Stimulated activated naive CD8-positive, alpha-beta T cell treated with anti-CD3 and anti-CD28 coated beads, Interleukin-15, amount 100 ng/mL, for 72 hours (primary cell): ENCODE data around the gene OR5A2.
A peak's percentile ranks its signal among the peaks of the same experiment; 100 is the strongest.
"Not testable (repeated sequence)": the region's sequence is repeated elsewhere in the genome, so short reads cannot be mapped to it uniquely, and the experiment has no call there.

Experiments
- ATAC-seq: fragments of 150-1000 bp; cut with Tn5 transposase; 2 replicates; pipeline ENCODE4 v1.10.0; 2021; ENCODE audit warnings: mild to moderate bottlenecking, moderate library complexity
- DNase-seq, 2 donors: peaks; one replicate each; pipeline ENCODE4 v3.0.0; 2021 to 2022
- H3K27ac Mint-ChIP-seq, 2 donors: one replicate each; pipeline ENCODE4 v1.8.0; 2022; ENCODE audit warnings: mild to moderate bottlenecking in 2 of 2, mixed read lengths in 2 of 2, moderate library complexity in 2 of 2
- H3K27me3 Mint-ChIP-seq: one replicate; pipeline ENCODE4 v1.8.0; 2022; ENCODE audit warnings: mixed read lengths
- H3K4me1 Mint-ChIP-seq: one replicate; pipeline ENCODE4 v1.8.0; 2022; ENCODE audit warnings: mild to moderate bottlenecking, mixed read lengths
- H3K4me3 Mint-ChIP-seq, 2 donors: one replicate each; pipeline ENCODE4 v1.8.0; 2022; ENCODE audit warnings: mild to moderate bottlenecking in 2 of 2, mixed read lengths in 2 of 2, moderate library complexity in 1 of 2
- H3K9me3 Mint-ChIP-seq, 2 donors: one replicate each; pipeline ENCODE4 v1.8.0; 2022; ENCODE audit warnings: mixed read lengths in 2 of 2

OR5A2 gene

GRCh38 chr11:59416613-59417012, 9.6 kb downstream of the OR5A2 start:
- Mint-ChIP-seq H3K4me1 (peaks cover 19% of the 10 kb centered on the region), H3K27me3 (peaks cover 20% of the 10 kb centered on the region), H3K9me3 (no peaks in the 10 kb centered on the region), H3K27ac (no peak overlapping the region), H3K4me3 (no peak overlapping the region)
- no peak for DNase-seq
- ATAC-seq = no peak

- Mint-ChIP-seq H3K27me3 (peaks cover 20% of the 10 kb centered on the region), H3K4me1 (peaks cover 19% of the 10 kb centered on the region), H3K4me3 (no peak overlapping the region), H3K27ac (no peak overlapping the region), H3K9me3 (peaks cover 0 to 11% of the 10 kb centered on the region in 2 donors)
- ATAC-seq (no peak), DNase-seq (no peak)
Measured at GRCh38 chr11:59415111-59415510, 11.1 kb downstream of the OR5A2 start.

GRCh38 chr11:59413646-59414045, 12.6 kb downstream of the OR5A2 start:
- no peak overlapping the region for H3K4me3 Mint-ChIP-seq
- peaks cover 10 to 13% of the 10 kb centered on the region in 2 donors for H3K9me3 Mint-ChIP-seq
- H3K27ac Mint-ChIP-seq = no peak overlapping the region
- H3K4me1 Mint-ChIP-seq = peaks cover 19% of the 10 kb centered on the region
- H3K27me3 Mint-ChIP-seq = peaks cover 20% of the 10 kb centered on the region
- ATAC-seq (no peak), DNase-seq (no peak)

GRCh38 chr11:59403546-59403945, 22.7 kb downstream of the OR5A2 start:
- ATAC-seq = no peak
- H3K27me3 Mint-ChIP-seq = no peaks in the 10 kb centered on the region

GRCh38 chr11:59401262-59401552, 25.0 kb downstream of the OR5A2 start:
- H3K9me3 Mint-ChIP-seq = peaks cover 9 to 11% of the 10 kb centered on the region in 2 donors
- H3K27me3 Mint-ChIP-seq = no peaks in the 10 kb centered on the region
- H3K4me3 Mint-ChIP-seq = no peak overlapping the region
- no peak overlapping the region for H3K27ac Mint-ChIP-seq
- DNase-seq (no peak), ATAC-seq (no peak)
- no peaks in the 10 kb centered on the region for H3K4me1 Mint-ChIP-seq

More at GRCh38 chr11:59403546-59403945, 22.7 kb downstream of the OR5A2 start:
- Mint-ChIP-seq H3K4me1 (no peaks in the 10 kb centered on the region), H3K27ac (no peak overlapping the region), H3K4me3 (no peak overlapping the region), H3K9me3 (peaks cover 9 to 11% of the 10 kb centered on the region in 2 donors)
- DNase-seq = no peak

- Mint-ChIP-seq H3K27ac (no peak overlapping the region), H3K4me1 (no peaks in the 10 kb centered on the region), H3K4me3 (no peak overlapping the region), H3K27me3 (no peaks in the 10 kb centered on the region), H3K9me3 (peaks cover 9 to 11% of the 10 kb centered on the region in 2 donors)
- no peak for DNase-seq
- ATAC-seq = no peak
Measured at GRCh38 chr11:59400461-59401261, 25.6 kb downstream of the OR5A2 start.

- no peak overlapping the region for H3K4me3 Mint-ChIP-seq
- no peaks in the 10 kb centered on the region for H3K27me3 Mint-ChIP-seq
Measured at GRCh38 chr11:59394186-59394585, 32.0 kb downstream of the OR5A2 start.

GRCh38 chr11:59380263-59381059, 45.8 kb downstream of the OR5A2 start:
- H3K4me3 Mint-ChIP-seq = no peak overlapping the region
- no peaks in the 10 kb centered on the region for H3K4me1 Mint-ChIP-seq
- ATAC-seq (no peak), DNase-seq (no peak)
- no peak overlapping the region for H3K27ac Mint-ChIP-seq
- H3K9me3 Mint-ChIP-seq = peaks cover 8% of the 10 kb centered on the region in 2 donors
- no peaks in the 10 kb centered on the region for H3K27me3 Mint-ChIP-seq

More at GRCh38 chr11:59394186-59394585, 32.0 kb downstream of the OR5A2 start:
- Mint-ChIP-seq H3K27ac (no peak overlapping the region), H3K9me3 (no peaks in the 10 kb centered on the region), H3K4me1 (no peaks in the 10 kb centered on the region)
- DNase-seq (no peak), ATAC-seq (no peak)

GRCh38 chr11:59372324-59372723, 53.9 kb downstream of the OR5A2 start:
- H3K27ac Mint-ChIP-seq, H3K4me1 Mint-ChIP-seq, DNase-seq, H3K4me3 Mint-ChIP-seq, ATAC-seq: not testable (repeated sequence)
- Mint-ChIP-seq H3K27me3 (peaks cover 15% of the 10 kb centered on the region), H3K9me3 (peaks cover 12 to 23% of the 10 kb centered on the region in 2 donors)

- Mint-ChIP-seq H3K4me3 (no peak overlapping the region), H3K27ac (peak overlapping the region; percentile 48 to 63), H3K9me3 (peaks cover 12 to 23% of the 10 kb centered on the region in 2 donors), H3K4me1 (no peaks in the 10 kb centered on the region), H3K27me3 (peaks cover 15% of the 10 kb centered on the region)
- DNase-seq (no peak), ATAC-seq (no peak)
Measured at GRCh38 chr11:59368238-59369022, 57.8 kb downstream of the OR5A2 start.
